ENCODE results near the gene FAN1.

DNA sequence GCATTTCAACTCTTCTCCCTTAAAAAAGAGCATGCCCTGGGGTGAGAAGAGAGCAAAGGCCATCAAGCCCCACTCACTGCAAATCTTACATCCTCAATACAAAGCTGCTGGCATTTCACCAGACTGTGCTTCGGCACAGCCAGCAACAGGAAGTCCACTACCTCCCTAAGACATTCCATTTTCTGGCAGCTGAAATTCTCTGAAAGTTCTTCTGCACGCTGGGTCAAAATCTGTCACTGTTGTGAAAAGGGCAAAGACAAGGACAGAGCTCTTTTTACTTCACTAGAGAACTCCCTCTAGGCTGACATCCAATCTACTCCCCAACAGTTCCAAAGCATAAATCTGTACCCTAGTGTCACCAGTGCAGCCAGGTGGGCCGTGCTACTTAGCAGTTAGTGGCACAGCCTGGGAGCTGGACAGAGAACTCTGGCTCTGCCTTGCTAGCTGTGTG lies 81.4 kb downstream of the FAN1 start:
- TF ChIP-seq, protein P1, sequence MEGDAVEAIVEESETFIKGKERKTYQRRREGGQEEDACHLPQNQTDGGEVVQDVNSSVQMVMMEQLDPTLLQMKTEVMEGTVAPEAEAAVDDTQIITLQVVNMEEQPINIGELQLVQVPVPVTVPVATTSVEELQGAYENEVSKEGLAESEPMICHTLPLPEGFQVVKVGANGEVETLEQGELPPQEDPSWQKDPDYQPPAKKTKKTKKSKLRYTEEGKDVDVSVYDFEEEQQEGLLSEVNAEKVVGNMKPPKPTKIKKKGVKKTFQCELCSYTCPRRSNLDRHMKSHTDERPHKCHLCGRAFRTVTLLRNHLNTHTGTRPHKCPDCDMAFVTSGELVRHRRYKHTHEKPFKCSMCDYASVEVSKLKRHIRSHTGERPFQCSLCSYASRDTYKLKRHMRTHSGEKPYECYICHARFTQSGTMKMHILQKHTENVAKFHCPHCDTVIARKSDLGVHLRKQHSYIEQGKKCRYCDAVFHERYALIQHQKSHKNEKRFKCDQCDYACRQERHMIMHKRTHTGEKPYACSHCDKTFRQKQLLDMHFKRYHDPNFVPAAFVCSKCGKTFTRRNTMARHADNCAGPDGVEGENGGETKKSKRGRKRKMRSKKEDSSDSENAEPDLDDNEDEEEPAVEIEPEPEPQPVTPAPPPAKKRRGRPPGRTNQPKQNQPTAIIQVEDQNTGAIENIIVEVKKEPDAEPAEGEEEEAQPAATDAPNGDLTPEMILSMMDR (IDR thresholded peaks at IDR 0.05) = no peak
- no peak for TF ChIP-seq POLR2A (IDR thresholded peaks at IDR 0.05)
